AG04449 (cell line): ENCODE measurements around the gene RPP21.
"Not testable (repeated sequence)": the region's sequence is repeated elsewhere in the genome, so short reads cannot be mapped to it uniquely, and the experiment has no call there.

Experiments
- CTCF ChIA-PET: fragments of 350-600 bp; formaldehyde crosslinking; extraction: SDS; loops from one replicate; lab custom pipeline; 2021; ENCODE audit warnings: antibody characterized with exemption; lab: Yijun Ruan, JAX
- POLR2A ChIA-PET: fragments of 400-600, 350-600 bp; formaldehyde crosslinking; extraction: SDS; loops from one replicate; lab custom pipeline; 2020; ENCODE audit warnings: antibody characterized with exemption, inconsistent platforms; lab: Yijun Ruan, JAX
- DNase-seq: peaks from one replicate; pipeline ENCODE4 v3.0.0-alpha.2; 2010; ENCODE audit warnings: low read depth, low spot score
- H3K4me3 ChIP-seq: 2 replicates; pipeline ENCODE4 v1.5.1; 2011; ENCODE audit warnings: low read depth, mild to moderate bottlenecking, control low read depth, low read length
- TF ChIP-seq, protein P1 (sequence below): IDR thresholded peaks from one replicate; pipeline ENCODE4 v1.5.1; 2011; ENCODE audit warnings: mild to moderate bottlenecking, moderate library complexity, low read length, control low read depth, inconsistent platforms; ENCODE audit not compliant: insufficient read depth; ENCODE audit errors: missing control alignments

RPP21 gene

DNA sequence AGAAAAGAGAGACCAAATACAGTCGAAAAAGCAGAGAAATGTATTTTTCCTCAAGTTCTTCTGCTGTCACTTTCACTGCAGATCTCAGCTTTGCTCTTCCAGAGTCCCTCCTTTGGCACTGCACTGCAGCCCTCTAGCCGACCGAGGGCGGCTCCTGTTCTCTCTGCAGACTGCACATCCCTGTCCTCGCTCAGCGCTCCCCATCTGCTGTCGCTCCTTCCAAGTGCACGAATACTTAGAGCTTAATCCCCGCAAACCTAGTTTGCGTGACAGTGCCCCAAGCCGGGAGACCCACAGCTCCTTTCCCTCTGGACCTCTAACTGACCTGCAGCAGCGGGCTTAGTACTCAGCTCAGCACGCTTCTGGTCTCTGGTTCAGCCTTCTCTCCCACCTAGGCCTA, 15.2 kb downstream of the RPP21 start:
- POLR2A ChIA-PET, result no interaction called here
- no peak overlapping the region for H3K4me3 ChIP-seq
- TF ChIP-seq, protein P1, sequence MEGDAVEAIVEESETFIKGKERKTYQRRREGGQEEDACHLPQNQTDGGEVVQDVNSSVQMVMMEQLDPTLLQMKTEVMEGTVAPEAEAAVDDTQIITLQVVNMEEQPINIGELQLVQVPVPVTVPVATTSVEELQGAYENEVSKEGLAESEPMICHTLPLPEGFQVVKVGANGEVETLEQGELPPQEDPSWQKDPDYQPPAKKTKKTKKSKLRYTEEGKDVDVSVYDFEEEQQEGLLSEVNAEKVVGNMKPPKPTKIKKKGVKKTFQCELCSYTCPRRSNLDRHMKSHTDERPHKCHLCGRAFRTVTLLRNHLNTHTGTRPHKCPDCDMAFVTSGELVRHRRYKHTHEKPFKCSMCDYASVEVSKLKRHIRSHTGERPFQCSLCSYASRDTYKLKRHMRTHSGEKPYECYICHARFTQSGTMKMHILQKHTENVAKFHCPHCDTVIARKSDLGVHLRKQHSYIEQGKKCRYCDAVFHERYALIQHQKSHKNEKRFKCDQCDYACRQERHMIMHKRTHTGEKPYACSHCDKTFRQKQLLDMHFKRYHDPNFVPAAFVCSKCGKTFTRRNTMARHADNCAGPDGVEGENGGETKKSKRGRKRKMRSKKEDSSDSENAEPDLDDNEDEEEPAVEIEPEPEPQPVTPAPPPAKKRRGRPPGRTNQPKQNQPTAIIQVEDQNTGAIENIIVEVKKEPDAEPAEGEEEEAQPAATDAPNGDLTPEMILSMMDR, result no peak
- CTCF ChIA-PET, result interaction anchor here (0.9 to 3.6 kb wide), 5 partner anchors 9 to 37 kb away, joined by 3 to 34 read pairs (median 10); no protein-coding TSS in a partner anchor
- no peak for DNase-seq

DNA sequence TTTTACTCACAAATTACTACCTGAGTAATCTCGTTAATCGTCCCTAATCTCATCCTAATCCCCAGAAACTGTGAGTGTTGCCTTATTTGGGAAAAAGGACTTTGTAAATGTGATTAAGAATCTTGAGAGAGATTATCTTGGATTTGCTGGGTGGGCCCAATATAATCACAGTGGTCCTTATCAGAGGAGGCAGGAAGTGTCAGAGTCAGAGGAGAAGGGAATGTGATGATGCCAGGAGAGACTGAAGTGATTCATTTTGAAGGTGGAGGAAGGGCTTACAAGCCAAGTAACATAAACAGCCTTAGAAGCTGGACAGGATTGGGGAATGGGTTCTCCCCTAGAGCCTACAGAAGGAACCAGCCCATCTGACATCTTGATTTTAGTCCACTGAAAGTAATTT, 16.7 kb downstream of the RPP21 start:
- POLR2A ChIA-PET, result no interaction called here
- DNase-seq, result no peak

DNA sequence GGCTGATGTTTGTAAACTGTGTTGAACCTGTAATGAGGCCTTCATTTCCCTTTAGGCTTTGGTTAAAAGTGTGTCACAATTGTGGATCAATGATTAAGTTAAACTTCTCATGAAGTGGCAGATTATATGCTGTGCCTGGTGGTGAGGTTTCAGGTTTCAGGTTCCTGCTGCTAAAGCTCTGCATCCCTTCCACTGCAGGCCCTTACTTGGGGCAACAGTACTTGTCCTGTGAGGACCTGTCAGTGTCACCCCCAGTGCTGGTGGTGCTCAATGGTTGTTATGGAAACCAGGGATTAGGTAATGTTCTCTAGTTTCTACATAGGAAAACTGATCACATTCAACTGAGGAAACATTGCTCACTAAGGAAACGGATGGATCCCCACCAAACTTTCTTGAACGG, 18.5 kb downstream of the RPP21 start:
- POLR2A ChIA-PET, result no interaction called here
- CTCF ChIA-PET, result interaction anchor here (1.0 to 1.4 kb wide), 2 partner anchors 33 to 89 kb away, joined by 3 to 4 read pairs; no protein-coding TSS in a partner anchor
- no peak for DNase-seq
- no peak overlapping the region for H3K4me3 ChIP-seq
- TF ChIP-seq, protein P1, result no peak

More for the DNA sequence above, 16.7 kb downstream of the RPP21 start:
- no peak overlapping the region for H3K4me3 ChIP-seq
- TF ChIP-seq, protein P1, result no peak
- CTCF ChIA-PET, result no interaction called here

DNA sequence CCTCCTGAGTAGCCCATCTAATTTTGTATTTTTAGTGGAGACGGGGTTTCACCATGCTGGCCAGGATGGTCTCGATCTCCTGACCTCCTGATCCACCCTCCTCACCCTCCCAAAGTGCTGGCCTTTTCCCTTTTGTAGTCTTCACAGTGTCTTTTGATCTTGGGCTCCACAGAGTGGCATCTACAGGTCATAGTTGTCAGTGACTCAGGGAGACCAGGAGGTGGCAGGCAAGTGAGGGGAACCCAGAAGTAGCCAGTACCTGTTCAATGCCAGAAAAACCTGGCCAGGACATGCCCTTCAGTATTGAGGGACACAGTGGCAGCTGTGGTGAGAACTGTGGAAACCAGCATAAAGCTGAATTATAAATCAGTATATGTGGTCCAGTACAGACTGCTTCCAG, 19.6 kb downstream of the RPP21 start:
- H3K4me3 ChIP-seq, result no peak overlapping the region
- POLR2A ChIA-PET, result no interaction called here
- TF ChIP-seq, protein P1, result no peak
- CTCF ChIA-PET, result interaction anchor here (0.7 to 1.4 kb wide), 2 partner anchors 88 to 146 kb away, joined by 3 read pairs; no protein-coding TSS in a partner anchor
- DNase-seq, result no peak

DNA sequence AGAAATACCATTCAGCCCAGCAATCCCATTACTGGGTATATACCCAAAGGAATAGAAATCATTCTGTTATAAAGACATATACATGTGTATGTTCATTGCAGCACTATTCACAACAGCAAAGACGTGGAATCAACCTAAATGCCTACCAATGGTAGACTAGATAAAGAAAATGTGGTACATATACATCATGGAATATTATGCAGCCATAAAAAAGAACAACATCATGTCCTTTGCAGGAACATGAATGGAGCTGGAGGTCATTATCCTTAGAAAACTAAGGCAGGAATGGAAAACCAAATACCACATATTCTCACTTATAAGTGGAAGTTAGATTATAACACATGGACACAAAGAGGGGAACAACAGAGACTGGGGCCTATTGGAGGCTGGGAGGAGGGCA, 24.3 kb downstream of the RPP21 start:
- H3K4me3 ChIP-seq, DNase-seq, POLR2A ChIA-PET: not testable (repeated sequence)
- CTCF ChIA-PET, result interaction anchor here (2.0 to 6.3 kb wide), 4 partner anchors 10 to 84 kb away, joined by 6 to 34 read pairs (median 8); no protein-coding TSS in a partner anchor

DNA sequence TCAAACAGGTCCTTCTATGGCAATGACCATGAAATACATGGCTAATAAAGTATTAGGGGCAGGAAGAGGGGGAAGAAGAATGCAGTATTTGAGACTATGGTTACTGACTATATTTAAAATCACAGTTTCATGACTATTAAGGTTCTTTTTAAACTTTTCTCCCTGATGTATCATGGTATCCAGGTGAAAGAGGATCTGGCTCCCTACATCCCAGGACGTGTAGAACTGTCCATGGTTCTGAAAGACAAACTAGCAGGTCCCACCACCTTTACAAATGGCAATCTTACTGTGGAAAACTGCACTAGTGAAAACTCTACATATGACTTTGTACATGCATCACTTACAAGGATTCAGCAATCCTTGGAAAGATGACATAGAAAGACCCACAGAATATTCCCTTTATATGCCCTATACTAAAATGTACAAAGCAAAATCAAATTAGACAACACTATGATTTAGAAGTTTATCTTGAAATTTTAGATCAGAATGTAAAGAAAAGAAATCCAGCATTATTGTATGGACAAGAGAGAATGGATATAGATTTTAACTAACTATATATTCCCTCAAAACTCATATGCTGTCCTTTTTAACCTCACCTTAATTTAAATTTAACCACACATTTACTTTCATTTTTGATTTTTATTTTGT, 33.5 kb downstream of the RPP21 start:
- H3K4me3 ChIP-seq, result no peak overlapping the region
- ChIA-PET POLR2A (no interaction called here), CTCF (no interaction called here)
- TF ChIP-seq, protein P1, result no peak
- no peak for DNase-seq
